Duodenal mucosa (tissue), 2 donors: ENCODE data around the gene CCDC18.

Experiments used
- H3K27ac ChIP-seq: one replicate; pipeline ENCODE4 v1.7.0; 2013; ENCODE audit warnings: low read depth, low read length
- H3K27me3 ChIP-seq, 2 donors: one replicate each; pipeline ENCODE4 v1.7.0; 2013; ENCODE audit warnings: low read length in 2 of 2, control low read depth in 1 of 2; ENCODE audit not compliant: insufficient read depth in 2 of 2, control insufficient read depth in 1 of 2
- H3K36me3 ChIP-seq, 2 donors: one replicate each; pipeline ENCODE4 v1.7.0; 2013; ENCODE audit warnings: low read length in 2 of 2, control low read depth in 1 of 2; ENCODE audit not compliant: insufficient read depth in 2 of 2, control insufficient read depth in 1 of 2
- H3K4me1 ChIP-seq, 2 donors: one replicate each; pipeline ENCODE4 v1.7.0; 2013; ENCODE audit warnings: low read length in 2 of 2, control low read depth in 1 of 2; ENCODE audit not compliant: insufficient read depth in 2 of 2, control insufficient read depth in 1 of 2
- H3K4me3 ChIP-seq, 2 donors: one replicate each; pipeline ENCODE4 v1.7.0; 2013; ENCODE audit warnings: low read length in 2 of 2, low read depth in 1 of 2
- H3K9ac ChIP-seq, 2 donors: one replicate each; pipeline ENCODE4 v1.7.0; 2013; ENCODE audit warnings: low read length in 2 of 2, low read depth in 1 of 2
- H3K9me3 ChIP-seq, 2 donors: one replicate each; pipeline ENCODE4 v1.7.0; 2013; ENCODE audit warnings: low read length in 2 of 2, control low read depth in 1 of 2; ENCODE audit not compliant: control insufficient read depth in 1 of 2

Gene CCDC18

GRCh38 chr1:93180723-93181613 lies at the start of gene CCDC18:
Gene CCDC18 (plus strand): TSS chr1:93180724. CDS start chr1:93183362, 2,638 bp downstream.
- no peaks in the 10 kb centered on the region for H3K27me3 ChIP-seq
- H3K36me3 ChIP-seq = no peaks in the 10 kb centered on the region
- H3K9me3 ChIP-seq = no peaks in the 10 kb centered on the region
- peak within 1 kb of the TSS; percentile 98 to 100 for H3K9ac ChIP-seq
- H3K4me1 ChIP-seq = peaks cover 17 to 25% of the 10 kb centered on the region in 2 donors
- peak within 1 kb of the TSS; percentile 99 for H3K27ac ChIP-seq
- peak within 1 kb of the TSS; percentile 93 to 99 for H3K4me3 ChIP-seq

- peaks cover 0 to 5% of the 10 kb centered on the region in 2 donors for H3K4me1 ChIP-seq
- H3K9ac ChIP-seq = no peak overlapping the region
- no peak overlapping the region for H3K4me3 ChIP-seq
- H3K9me3 ChIP-seq = no peaks in the 10 kb centered on the region
- peaks cover 10 to 41% of the 10 kb centered on the region in 2 donors for H3K36me3 ChIP-seq
- H3K27me3 ChIP-seq = no peaks in the 10 kb centered on the region
- H3K27ac ChIP-seq = no peak overlapping the region
Measured at GRCh38 chr1:93132638-93133037, 47.9 kb upstream of the CCDC18 start.

- Histone ChIP-seq H3K9me3 (no peaks in the 10 kb centered on the region), H3K27ac (no peak overlapping the region), H3K27me3 (no peaks in the 10 kb centered on the region), H3K4me3 (no peak overlapping the region), H3K4me1 (no peaks in the 10 kb centered on the region), H3K36me3 (peaks cover 20 to 41% of the 10 kb centered on the region in 2 donors), H3K9ac (no peak overlapping the region)
Measured at GRCh38 chr1:93136445-93136844, 44.1 kb upstream of the CCDC18 start.

GRCh38 chr1:93137604-93138292 lies 42.8 kb upstream of the CCDC18 start:
- Histone ChIP-seq H3K9me3 (no peaks in the 10 kb centered on the region), H3K4me3 (no peak overlapping the region), H3K9ac (no peak overlapping the region), H3K27me3 (no peaks in the 10 kb centered on the region), H3K4me1 (no peaks in the 10 kb centered on the region), H3K27ac (no peak overlapping the region), H3K36me3 (peaks cover 18 to 41% of the 10 kb centered on the region in 2 donors)

GRCh38 chr1:93140106-93140505 lies 40.4 kb upstream of the CCDC18 start:
- Histone ChIP-seq H3K36me3 (peaks cover 13 to 26% of the 10 kb centered on the region in 2 donors), H3K27me3 (no peaks in the 10 kb centered on the region), H3K9me3 (no peaks in the 10 kb centered on the region), H3K27ac (no peak overlapping the region), H3K9ac (no peak overlapping the region), H3K4me1 (no peaks in the 10 kb centered on the region), H3K4me3 (no peak overlapping the region)

GRCh38 chr1:93142161-93142560 lies 38.4 kb upstream of the CCDC18 start:
- Histone ChIP-seq H3K9me3 (no peaks in the 10 kb centered on the region), H3K4me1 (no peaks in the 10 kb centered on the region), H3K27me3 (no peaks in the 10 kb centered on the region), H3K4me3 (no peak overlapping the region), H3K27ac (no peak overlapping the region), H3K9ac (no peak overlapping the region), H3K36me3 (peaks cover 10 to 13% of the 10 kb centered on the region in 2 donors)

- no peak overlapping the region for H3K4me3 ChIP-seq
- H3K27me3 ChIP-seq = no peaks in the 10 kb centered on the region
- H3K4me1 ChIP-seq = no peaks in the 10 kb centered on the region
- no peaks in the 10 kb centered on the region for H3K9me3 ChIP-seq
- H3K27ac ChIP-seq = no peak overlapping the region
- H3K9ac ChIP-seq = no peak overlapping the region
- H3K36me3 ChIP-seq = peaks cover 6 to 7% of the 10 kb centered on the region in 2 donors
Measured at GRCh38 chr1:93143136-93143535, 37.4 kb upstream of the CCDC18 start.

GRCh38 chr1:93143769-93144168 lies 36.8 kb upstream of the CCDC18 start:
- Histone ChIP-seq H3K9me3 (no peaks in the 10 kb centered on the region), H3K27me3 (no peaks in the 10 kb centered on the region), H3K9ac (no peak overlapping the region)

GRCh38 chr1:93148001-93148400 lies 32.5 kb upstream of the CCDC18 start:
- no peak overlapping the region for H3K4me3 ChIP-seq
- H3K27ac ChIP-seq = no peak overlapping the region
- H3K27me3 ChIP-seq = no peaks in the 10 kb centered on the region
- H3K9me3 ChIP-seq = no peaks in the 10 kb centered on the region
- peaks cover 9 to 26% of the 10 kb centered on the region in 2 donors for H3K36me3 ChIP-seq
- no peaks in the 10 kb centered on the region for H3K4me1 ChIP-seq
- no peak overlapping the region for H3K9ac ChIP-seq

More at GRCh38 chr1:93143769-93144168, 36.8 kb upstream of the CCDC18 start:
- no peak overlapping the region for H3K27ac ChIP-seq
- no peaks in the 10 kb centered on the region for H3K4me1 ChIP-seq
- no peak overlapping the region for H3K4me3 ChIP-seq
- peaks cover 6 to 14% of the 10 kb centered on the region in 2 donors for H3K36me3 ChIP-seq

- no peaks in the 10 kb centered on the region for H3K9me3 ChIP-seq
- H3K36me3 ChIP-seq = peaks cover 18 to 39% of the 10 kb centered on the region in 2 donors
- H3K27me3 ChIP-seq = no peaks in the 10 kb centered on the region
- no peak overlapping the region for H3K4me3 ChIP-seq
- H3K9ac ChIP-seq = no peak overlapping the region
- no peak overlapping the region for H3K27ac ChIP-seq
- H3K4me1 ChIP-seq = no peaks in the 10 kb centered on the region
Measured at GRCh38 chr1:93150729-93151128, 29.8 kb upstream of the CCDC18 start.
